HG03442 (cell line): ENCODE results near the gene LAMA4.

ENCODE experiments used
- ATAC-seq: cut with Tn5 transposase; IDR thresholded peaks from one replicate; pipeline ENCODE4 v1.9.1; 2021; ENCODE audit warnings: mild to moderate bottlenecking, moderate library complexity; ENCODE audit not compliant: unreplicated experiment

The LAMA4 gene

DNA sequence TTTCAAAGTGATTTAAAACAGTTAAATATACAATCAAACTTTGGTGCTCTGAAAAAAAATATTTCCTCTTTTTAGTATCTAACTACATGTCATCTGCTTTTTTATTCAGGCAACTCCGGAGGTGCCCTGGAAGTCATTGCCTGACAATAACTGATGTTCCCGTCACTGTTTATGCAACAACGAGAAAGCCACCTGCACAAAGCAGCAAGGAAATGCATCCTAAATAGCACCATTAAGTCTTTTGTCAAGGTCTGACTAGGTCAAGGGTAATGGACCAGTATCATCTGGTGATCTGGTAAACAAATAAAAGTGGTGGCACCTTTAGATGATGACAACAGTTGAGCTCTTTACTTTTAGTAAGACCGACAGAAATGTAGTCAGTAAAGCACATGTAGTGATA, 153.8 kb downstream of the LAMA4 start:
- no peak for ATAC-seq

DNA sequence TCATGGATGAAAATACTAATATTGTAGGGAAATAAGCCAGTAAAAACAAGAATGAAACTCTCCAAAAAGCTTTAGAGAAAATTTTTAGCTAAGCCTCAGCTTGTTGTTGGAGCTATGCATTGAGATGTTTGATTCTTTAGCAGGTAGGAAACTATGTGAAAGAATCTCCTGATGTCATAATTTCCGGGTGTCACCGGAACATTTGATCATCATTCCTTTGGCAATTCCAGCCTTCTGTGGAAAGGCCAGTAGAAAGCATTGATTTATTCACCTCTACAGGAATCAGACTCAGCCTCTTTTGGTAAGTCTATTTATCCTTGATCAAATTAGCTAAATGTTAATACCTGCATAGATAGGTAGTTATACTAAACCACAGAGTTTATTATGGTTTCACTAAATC, 157.5 kb downstream of the LAMA4 start:
- no peak for ATAC-seq

DNA sequence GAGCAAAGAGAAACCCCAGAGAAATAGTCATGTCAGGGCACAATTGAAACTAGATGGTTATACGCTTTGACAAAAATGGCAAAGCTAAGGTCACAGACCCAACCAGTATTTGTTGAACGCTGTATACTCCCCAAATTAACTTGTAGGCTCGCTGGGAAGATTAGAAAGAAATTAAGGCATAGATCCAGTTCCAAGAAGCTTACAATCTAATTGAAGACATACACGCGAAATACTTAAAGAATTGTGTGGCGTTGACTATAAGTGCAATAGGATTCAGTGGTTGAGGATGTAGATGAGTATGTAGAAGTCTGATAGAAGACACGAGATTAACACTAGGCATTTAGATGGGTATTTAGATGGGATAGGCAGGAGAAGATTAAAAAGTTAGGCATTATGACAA, 166.5 kb downstream of the LAMA4 start:
- ATAC-seq = no peak

DNA sequence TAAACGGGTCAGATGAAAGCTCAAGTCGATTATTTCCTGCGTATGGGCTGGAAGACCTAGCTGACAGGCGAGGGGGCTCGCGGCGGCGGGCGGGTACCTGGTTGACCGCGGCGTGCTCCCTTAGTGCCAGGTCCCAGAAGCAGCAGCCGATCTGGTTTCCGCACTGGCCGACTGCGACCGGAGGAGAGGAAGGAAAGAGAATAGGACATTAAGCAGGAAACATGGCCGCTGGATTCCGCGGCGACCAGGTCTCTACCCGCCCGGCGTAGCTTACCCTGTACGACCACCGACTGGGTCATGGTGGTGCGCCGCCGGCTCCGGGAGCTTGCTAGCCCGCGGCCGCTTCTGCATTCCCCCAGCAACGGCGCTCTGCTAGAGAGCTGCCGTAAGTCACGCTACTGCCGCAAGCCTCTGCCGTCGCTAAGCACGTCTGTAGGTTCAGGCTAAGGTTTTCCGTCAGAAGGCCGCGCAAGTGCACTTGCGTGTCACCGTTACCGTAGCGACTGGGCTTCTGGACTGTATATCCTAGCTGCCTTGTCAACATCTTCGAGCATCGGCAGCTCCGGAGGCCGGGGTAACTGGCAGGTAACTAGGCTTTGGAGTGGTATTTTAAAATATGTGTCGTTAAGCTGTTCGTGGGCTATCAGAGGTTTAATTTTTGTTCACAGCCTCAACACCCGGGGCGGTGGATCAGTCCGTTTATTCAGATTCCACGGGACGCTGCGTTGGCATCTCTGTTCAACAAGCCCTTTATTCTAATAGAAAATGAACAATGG, 167.0 kb downstream of the LAMA4 start, which contains the start of the genes FAM229B and TUBE1:
FAM229B (plus strand) TSS at position 456 of the 776 bp plus-strand sequence. CDS start 11,693 bp downstream, outside the sequence.
TUBE1 (minus strand) TSS at position 347 of the 776 bp plus-strand sequence; CDS start at position 299, 48 bp downstream.
- peak; percentile 98 for ATAC-seq

GRCh38 chr6:112086744-112087135, 167.6 kb downstream of the LAMA4 start:
- ATAC-seq = peak; percentile 10

DNA sequence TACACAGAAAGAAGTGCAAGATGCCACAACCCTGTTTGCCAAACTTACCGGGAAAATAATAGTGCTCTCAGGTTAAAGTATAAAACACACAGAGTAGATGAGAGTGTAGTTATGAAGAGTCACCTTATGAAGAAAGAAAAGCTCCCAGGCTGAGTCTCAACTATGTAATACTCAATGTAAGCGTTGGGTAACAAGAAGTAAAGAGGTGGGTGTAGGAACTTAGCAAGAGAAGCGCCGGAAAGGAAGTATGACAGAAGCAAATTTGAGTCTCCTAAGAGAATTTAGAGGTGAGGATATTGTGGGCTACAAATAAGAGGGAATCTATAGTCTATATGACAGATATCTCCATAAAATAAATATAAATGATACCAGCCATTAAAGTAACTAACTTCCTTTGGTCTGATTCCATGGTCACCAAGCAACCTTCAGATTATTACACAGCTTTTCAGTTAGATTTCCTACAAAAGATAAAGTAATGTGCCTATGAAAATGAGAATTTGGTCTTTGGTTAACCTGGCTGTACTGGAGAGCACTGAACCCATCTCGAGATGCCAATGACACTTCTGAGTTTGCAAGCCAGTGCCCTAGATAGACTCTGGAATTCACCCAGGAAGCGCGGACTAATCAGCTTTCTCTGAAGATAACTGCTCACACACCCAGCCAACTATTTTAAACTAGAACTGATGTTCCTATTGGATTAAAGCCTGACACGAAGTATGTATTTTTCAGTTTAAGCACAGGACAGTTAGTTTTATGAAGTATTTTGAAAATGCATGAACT, 168.9 kb downstream of the LAMA4 start:
- no peak for ATAC-seq

- no peak for ATAC-seq
Observed at GRCh38 chr6:112081569-112081968, 172.8 kb downstream of the LAMA4 start.

DNA sequence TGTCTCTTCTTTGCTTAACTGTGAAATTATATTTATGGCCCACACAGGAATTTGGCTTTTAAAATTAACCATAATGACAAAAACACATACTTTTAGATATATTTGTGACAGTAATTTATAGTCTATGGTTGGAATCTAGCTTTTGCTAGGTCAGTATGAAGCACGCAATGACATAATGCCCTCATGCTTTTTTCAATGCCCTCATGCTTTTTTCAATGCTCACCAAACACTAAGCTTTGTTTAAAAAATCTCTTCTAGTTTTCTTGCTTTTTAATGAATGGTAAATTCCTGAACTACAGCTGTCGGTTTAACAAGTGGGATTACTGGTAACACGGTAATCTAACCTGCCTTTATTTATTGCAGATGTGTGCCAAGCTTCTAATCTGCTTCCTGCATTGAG, 187.8 kb downstream of the LAMA4 start:
- no peak for ATAC-seq

GRCh38 chr6:112065426-112065986, 188.9 kb downstream of the LAMA4 start:
- ATAC-seq = no peak

- ATAC-seq = no peak
Observed at GRCh38 chr6:112062966-112063365, 191.4 kb downstream of the LAMA4 start.

DNA sequence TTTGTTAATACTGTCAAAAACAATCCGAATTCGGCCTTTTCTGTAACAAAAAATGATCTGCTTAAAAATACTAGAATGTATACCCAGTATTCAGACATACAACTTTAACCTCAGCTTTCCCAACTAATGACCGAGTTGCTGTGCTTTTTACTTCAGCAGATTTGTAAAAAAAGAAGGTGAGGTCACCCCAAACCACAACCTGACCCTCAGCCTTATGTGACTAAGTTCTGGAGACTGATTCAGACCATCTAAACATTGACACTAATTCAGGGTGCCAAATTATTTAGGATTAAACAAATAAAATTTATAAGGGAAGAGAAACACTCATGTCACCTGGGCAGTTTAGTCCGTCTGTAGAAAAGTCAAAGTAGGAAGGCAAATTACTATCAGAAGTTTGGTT, 192.8 kb downstream of the LAMA4 start:
- ATAC-seq = no peak
